SH-SY5Y (cell line): ENCODE results near the gene NUP93.

ENCODE experiments used
- GATA2 ChIP-seq: IDR thresholded peaks from 2 replicates; pipeline ENCODE4 v1.6.1; 2011; ENCODE audit warnings: mild to moderate bottlenecking, low read depth, low read length
- GATA3 ChIP-seq: IDR thresholded peaks from 2 replicates; pipeline ENCODE4 v1.6.1; 2011; ENCODE audit warnings: low read depth, mild to moderate bottlenecking, low read length, moderate library complexity

- no peak for TF ChIP-seq GATA2
- TF ChIP-seq GATA3 = no peak
These were observed 12.4 kb downstream of the NUP93 start for GRCh38 chr16:56742030-56742984.
